NOMO-1 treated with dmso at 0.1 percent for 144 hours (cell line): ENCODE data around the gene FGF8.
A peak's percentile ranks its signal among the peaks of the same experiment; 100 is the strongest.

Experiments used
- DNase-seq: peaks from one replicate; lab custom pipeline; 2025; ENCODE audit not compliant: unreplicated experiment; lab: John Stamatoyannopoulos, UW

Gene FGF8

DNA sequence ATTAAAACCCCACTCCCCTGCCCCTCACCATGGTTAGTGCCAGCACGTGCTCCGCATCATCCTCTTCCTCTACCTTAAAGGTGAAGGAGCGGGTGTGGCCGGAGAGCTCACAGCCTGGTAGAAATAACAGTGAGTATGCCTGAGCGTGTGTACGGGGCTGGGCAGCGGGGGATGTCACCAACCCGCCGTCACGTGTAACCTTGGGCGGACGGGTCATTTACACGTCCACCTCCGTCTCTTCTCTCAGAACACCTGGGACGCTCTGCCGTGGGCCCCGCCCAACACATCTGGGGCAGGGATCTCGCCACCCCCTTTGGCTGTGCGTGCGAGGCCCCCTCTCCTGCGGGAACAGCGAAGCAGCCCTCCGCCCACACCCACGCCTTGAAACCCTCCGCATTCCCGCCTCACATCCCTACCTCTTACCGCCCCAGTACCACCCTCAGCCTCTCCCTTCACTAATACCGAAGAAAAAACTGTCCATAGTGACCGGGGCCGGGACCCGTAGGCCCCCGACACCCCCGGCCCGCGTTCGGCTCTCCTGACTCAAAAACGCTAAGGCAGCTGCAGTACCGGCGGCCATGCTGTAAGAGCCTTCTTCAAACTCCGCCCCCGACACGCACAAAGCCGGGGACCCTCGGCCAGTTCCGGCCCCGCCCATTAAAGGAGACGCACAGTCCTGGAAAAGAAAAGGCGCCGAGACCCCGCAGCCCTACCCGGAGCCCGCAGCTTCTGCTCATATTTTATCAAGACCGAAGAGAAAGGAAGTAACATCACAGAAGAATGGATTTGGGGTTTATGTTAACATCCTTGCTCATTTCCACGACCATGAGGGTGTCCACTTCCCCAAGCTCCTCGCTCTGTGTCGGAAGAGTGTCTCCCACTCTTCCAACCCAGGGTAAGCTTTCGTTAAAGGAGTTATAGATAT is 7.2 kb upstream of the FGF8 start, which contains the start of gene NPM3:
Gene NPM3, minus strand, starts transcription at position 636 of the 925 bp plus-strand sequence. Its CDS starts 56 bp downstream, at position 580.
- peak; percentile 65 for DNase-seq

DNA sequence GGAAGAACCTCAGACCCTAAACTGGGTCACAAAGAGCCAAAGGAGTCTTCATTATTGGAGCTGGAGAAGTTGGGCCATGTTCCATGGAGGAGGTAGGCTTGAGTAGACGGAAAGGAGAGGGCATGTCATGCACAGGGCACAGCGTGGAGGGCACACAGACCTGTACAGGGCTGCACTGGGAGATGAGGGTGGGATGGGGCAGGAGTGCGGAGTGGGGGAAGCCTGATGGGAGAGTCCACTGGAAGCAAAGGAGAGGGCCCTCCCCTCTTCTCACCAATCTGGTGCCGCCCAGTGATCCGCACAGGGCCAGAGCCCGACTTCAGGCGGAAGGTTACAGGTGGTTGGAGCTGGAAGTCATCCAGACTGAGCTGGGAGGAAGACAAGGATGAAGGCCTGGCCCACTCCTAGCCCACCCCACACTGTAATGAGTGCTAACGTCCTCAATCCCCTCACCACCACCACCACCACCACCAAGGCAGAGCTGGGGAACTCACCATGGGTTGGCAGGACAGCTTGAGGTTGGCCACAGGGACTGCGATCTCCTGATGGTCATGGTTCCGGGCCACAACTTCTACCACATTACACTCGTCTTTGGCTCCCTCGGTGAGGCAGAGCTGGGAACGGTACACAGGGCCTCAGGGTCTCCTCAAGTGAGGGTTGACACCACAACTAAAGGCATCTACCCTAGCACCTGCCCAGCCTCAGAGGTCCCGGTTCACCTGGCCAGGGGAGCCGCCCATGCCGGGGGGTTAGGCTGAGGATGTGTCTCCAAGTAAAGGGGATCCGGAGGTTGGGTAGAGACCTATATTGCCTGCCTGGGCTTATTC is 6.3 kb upstream of the FGF8 start:
- DNase-seq: no peak

DNA sequence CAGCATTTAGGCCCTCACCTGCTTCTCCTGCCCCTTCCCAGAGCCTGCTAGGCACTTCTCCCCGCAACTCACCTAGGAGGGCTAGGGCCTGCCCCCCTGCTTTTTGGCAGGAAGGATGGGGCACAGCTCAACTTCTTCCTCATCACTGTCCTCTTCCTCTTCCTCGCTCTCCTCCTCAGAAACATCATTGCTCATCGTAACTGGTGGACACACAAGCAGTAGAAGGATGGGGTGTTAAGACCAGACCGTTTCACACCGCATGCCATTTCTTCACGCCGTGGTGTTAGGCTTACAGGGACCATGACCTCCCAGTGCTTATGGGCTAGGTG is 5.7 kb upstream of the FGF8 start:
- no peak for DNase-seq

DNA sequence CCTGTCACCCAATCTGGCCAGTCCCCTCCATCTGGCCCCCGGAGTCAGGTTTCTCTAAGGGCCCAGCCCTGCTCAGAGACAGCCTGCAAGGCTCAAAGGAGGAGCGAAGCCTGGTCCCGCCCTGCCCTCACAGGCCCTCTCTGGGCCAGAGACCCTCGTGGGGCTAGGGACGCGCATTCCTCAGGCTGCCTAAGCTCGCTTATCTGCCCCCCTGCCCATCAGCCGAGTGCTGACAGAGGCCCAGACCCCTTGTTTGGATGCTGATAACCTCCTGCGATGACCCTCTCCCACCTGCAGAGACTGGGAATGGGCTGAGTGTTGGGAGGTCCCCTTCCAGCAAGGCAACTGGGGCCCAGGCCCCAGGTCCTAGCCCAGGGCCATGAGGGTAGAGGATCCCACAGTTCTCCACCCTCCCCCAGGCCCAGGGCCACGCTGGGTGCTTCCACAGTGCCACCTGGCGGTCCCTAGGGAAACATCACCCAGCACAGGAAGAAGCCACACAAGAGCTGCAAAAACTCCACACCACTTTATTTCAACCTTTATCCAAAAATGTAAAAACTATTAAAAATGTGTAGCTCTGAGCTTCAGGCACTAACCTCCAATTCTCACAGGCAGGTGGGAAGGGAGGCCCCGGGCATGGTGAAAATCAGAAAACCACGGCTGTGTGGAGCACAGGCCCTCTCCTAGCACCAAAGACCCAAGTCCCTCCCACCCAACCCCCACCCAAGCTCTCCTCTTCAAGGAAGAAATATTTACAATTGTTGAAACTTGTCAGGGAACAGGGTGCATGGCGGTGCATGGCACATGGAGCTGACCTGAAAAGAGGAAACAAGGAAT is 5.1 kb upstream of the FGF8 start:
- DNase-seq: peak; percentile 40

DNA sequence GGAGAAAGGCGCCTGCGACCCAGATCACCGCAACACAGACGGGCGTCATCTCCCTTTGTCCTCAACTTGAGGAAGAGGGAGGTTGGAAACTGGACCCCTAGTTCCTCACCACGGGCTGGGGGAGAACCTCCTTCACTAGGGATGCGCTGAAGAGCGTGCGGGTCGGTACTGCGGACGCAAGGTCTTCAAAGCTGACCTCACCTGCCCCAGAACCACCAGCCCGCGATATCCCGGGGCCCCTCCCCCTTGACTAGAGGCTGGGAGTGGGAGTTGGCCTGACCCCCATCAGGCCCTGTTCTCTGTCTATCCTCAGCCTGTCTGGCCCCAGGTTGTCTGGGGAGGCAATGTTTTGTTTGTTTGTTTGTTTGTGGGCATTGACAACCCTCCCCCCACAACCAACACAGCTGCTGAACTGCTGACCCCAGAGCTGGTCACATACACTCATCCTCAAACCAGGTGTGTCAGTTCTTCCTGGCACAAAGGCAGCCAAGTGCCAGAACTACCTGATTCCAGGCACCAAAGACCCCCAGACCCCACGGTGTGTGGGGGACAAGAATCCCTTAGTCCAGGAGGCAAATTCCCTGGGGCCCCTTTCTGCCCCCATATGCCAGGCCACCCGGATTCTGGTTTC is 4.4 kb upstream of the FGF8 start:
- no peak for DNase-seq

DNA sequence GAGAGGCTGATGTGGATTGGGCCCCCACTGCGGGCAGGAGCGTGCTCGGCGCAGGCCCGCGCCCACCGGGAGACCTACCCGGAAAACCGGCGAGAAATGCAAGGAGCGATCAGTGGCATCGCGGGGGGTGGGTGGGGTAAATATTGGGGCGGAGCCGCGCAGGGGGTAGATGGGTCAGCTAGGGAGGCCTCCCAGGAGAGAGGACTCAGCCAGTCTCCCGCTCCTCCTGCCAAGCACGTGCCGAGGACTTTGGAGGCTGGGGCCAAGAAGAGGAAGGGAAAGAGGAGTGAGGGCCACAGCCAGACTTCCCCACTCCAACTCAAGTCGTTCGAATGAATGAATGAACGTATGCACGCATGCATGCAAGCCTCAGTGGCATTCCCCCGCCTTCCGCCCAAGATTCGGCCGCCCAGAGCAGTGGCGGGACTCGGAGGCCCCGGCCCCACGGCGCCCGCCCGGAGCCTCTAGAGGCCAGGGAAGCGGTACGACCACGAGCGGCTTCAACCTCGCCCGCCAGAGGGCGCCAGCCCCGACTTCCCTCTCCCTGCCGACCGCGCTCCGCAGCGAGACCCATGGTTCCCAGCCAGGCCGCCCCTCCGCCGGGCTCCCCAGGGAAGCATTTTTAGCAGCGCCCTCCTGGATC is 3.8 kb upstream of the FGF8 start:
- DNase-seq: peak; percentile 15

DNA sequence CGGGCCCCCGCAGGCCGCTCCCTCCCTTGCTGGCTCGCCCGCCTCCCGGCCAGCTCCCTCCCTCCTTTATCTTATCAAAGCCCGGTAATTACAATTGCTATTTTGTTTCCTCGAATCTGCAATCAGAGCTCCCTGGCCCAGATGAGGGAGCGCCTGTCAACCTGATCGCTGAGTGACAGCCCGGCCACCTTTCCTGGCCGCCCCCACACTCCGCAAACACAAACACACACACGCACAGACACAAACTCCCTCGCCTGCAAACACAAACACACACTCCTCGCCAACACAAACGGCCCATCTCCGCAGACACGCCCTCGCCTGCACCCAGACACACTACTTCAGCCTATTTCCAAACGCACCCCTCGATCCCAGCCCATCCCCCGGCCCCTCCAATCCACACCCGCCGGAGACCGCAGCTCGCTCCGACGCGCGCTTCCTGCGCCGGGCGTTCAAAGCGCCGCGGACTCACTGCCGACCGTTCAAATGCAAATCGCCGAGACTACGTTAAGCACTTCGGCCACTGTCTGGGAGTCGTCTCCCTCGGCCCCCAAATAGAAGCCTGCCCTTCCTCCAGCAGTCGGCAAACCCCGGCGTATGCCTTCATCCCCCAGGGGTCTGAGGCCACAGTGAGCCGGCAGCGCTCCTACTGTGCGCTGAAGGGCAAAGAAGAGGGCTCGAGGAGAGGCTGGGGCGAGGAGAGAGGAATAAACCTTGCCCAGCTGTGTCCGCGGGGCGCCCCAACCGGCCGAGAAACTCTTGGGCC is 3.0 kb upstream of the FGF8 start:
- no peak for DNase-seq

DNA sequence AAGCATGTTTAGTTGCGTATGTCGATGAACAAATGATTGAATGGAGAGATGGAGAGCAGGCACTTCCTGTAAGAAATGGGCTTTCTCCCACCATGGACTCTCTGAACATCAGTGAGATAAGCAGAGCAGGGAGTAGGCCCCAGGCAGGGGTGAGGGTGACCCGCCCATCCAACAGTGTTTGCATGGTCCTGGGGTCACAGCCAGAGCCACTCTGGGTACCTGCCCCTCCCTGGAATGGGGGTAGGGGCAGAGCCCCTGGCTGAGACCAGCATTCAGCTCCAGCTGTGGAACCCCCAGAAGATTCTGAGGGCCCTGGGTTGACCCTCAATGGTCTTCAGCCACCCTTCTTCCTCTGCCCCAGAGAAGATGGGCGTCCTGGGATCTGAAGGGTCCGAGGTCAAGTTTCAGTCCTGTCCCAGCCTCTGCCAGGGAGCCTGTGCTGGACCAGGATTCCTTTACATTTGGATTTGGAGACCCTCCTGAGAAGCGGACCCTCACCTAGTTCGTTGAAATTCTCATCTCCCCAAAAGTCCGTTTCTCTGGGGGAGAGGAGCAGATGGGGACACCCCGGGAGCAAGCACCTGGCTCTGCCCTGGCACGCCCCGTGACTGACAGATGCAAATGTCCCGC is 2.4 kb upstream of the FGF8 start:
- DNase-seq: no peak

DNA sequence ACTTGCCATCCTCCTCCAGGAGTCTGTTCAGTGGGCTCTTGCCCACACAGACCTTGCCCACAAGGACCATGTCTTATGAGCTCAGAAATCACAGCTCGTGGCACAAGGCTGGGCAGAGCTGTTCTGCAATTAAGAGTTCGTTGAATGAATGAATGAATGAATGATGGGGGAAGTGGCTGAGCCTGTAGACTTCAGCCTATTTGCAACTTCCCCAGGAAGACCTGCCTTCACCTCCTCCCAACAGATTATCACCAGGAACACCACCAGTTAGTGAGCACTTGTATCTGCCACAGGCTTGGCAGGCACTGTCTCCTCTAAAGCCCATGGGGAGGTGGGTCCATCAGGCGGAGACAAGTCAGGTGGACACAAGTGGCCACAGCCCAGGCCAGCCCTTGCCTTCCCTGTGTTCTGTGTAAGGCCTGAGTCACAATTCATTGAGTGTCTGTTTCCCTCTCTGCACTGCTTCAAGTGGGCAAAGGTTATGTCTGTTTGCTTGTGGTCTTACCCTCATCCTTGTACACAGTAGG is 1.8 kb upstream of the FGF8 start:
- DNase-seq: no peak

DNA sequence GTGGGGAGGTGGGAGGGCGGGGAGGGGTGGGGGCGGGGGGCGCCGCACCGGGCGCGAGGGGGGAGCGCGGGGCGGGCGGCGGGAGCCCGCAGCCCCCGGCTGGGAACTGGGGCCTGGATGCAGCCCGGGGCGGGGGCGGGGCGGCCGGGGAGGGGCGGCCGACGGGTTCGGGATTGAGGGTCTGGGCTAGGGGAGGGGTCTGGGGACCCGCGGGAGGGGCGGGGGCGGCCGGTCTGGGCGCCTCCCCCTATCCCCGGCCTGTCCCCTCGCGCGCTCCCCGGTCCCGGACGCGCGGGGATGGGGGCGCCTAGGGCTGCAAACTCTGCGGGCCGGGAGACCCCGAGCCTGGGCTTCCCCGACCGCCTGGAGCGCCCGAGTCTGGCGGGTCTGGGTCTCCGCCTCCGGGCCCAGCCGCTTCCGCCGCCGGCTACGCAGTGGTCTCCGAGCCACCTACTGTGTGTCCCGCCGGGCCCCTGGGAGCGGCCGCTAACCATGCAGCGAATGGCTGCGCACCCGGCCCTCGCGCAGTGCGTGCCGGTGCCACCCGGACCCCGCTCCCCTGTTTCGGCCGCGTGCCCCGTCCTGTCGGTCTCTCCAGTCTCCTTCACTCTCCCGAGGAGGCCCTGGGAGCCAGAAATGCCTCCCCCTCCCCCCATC is 375 bp upstream of the FGF8 start:
- no peak for DNase-seq

DNA sequence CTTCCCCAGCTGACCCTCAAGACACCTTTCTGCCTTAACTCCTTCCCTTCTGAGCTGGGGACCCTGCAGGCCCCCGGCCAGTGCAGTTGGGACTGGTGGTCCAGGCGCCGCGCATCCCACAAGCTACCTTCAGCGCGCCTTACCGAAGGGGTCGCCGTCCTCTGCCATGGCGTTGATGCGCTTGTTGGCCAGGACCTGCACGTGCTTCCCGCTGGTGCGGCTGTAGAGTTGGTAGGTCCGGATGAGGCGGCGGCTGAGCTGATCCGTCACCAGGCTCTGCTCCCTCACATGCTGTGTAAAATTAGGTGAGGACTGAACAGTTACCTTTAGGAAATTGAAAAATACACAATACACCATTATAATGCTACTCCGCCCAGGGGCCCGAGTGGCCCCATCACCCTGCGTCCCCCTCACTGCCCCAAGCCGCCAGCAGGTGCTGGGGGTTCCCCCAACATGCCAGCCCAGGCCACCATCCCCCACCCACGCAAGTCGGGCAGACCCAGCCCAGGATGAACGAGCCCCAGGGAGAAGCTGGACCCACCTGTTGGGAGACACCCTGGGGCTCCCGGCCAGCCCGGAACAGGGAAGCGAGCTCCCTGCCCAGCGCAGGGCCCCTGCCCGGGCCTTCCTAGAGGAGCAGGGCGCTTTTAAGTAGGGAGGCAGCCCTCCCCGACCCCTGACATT is 1.2 kb downstream of the FGF8 start:
- no peak for DNase-seq

DNA sequence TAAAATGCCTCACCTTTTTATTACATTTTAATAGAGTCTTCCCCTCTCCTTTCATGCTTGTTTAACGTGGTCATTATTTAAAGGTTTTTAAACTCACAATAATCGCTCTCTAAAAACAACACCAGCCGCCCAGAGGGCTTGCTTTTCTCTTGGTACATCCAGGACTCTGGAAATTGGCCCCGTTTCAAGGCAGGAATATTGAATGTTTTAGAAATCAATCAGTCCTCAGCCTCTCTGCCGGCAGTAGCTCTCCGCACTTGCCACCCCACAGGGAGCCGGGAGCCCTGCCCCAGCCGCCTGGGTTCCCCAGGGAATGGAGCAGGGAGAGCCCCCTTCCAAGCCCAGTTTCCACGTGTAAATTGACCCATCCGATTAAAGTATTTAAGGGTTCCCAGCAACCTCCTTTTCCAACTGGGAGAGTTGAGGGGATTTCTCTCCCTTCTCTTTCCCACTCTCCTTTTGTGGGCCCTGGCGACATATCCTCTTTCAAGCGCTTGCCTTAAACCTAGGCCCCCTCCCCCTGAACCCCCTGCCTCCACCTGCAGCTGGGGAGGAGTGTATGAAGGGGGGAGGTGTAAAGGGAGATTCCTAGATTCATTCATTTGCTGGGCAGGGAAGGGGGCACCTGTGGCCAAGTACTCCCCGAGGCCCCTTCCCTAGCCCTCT is 1.9 kb downstream of the FGF8 start:
- no peak for DNase-seq

DNA sequence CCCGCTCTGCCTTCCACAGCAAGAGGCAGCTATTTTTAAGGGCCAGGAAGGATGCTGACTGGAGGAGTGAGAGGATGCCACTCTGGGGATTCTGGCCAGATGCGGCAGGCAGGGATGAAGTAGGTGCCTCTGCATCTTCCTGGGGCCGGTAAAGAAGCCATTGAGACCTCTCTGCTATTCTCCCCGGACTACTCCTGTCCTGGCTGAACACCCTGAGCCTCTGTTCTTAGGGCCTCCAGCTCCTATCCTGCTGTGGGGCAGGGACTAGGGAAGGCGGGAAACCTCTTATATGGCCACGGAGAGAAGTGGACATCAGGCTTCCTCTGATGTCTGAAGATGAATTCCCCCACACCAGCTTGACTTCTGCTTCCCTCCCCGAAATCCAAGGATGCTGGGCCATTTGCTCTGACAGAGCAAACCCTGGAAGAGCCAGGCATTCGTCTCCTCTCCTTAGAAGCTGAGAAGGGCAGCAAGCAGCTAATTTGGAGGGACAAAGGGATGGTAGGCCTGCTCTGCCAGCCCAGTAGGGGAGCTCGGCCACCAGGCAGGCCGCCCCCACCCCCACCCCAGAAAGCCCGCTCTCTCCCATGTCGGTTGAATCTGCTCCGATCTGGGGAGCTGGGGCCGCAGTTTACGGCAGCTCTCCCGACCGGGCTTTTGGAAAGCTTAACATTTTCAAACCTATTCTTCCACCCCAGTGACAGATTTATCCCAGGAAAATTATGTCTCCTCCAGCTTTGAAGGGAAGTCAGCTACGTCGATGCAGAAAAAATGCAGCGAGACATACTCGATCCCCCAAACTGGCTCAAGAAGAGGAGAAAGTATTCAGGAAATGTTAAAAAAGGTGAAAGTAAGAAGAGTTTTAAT is 2.8 kb downstream of the FGF8 start:
- no peak for DNase-seq

DNA sequence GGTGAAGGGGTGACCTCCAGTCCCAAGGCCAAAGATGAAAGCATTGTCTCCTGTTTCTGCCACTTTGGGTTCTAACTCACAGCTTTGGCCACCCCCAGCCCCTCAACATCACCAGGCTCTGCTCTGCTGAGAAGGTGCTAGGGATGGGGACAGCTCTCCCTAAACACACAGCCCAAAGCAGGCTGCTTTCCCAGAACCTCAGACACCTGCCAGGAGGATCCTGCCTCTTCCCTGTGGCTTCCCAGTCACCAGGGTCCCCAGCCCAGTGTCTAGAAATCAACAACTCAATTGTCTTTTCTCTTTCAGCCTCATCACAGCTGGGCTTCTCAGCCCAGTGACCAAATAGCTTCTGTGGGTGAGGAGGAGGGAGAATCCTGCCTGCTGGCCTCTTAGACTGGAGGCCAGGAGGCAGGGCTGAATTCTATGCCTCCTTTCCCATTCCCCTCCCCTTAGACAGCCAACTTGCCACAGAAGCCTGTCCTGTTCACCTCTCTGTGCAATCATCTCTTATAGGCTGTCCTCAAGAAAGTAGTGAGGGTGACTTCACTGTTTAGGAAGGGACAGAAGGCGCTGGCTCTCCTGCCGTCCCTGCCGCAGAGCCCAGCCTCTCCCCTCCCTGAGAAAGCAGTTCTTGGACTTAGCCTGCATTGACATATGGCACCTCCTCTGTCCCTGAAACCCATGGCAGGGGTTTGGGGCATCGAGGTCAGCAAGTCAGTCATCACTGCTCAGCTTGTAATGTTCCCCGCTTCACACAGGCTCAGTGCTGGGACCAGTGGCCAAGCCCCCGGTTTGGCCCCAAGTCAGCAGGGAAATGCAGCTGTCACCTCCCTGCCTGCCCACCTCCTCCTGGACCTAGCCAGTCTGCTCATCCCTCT is 3.7 kb downstream of the FGF8 start:
- no peak for DNase-seq

DNA sequence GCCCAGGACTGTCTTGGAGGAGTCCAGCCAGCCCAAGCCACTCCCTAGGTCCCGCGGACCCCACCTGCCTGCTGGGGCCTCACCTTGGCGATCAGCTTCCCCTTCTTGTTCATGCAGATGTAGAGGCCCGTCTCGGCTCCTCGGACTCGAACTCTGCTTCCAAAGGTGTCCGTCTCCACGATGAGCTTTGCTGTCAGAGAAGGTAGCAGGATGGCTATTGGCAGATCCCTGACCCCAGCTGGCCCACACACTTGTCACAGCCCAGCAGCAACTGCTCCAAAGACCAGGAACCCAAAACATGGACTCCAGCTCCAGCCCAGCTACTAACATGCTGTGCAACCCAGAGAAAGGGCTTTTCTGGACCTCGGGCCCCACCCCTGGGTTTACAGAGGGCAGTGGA is 4.5 kb downstream of the FGF8 start:
- DNase-seq: no peak
